GM12865 (cell line): ENCODE measurements around the gene CCNJL.

ENCODE experiments used
- DNase-seq: peaks from one replicate; pipeline ENCODE4 v3.0.0; 2010; ENCODE audit warnings: low read depth
- H3K4me3 ChIP-seq: 2 replicates; pipeline ENCODE4 v1.5.1; 2011; ENCODE audit warnings: mild to moderate bottlenecking, low read depth, low read length, control low read depth
- TF ChIP-seq, protein P1 (sequence below): IDR thresholded peaks from 2 replicates; pipeline ENCODE4 v1.5.1; 2011; ENCODE audit warnings: low read length, control low read depth, low read depth, inconsistent platforms; ENCODE audit not compliant: insufficient read depth; ENCODE audit errors: missing control alignments

Gene CCNJL, protein sequence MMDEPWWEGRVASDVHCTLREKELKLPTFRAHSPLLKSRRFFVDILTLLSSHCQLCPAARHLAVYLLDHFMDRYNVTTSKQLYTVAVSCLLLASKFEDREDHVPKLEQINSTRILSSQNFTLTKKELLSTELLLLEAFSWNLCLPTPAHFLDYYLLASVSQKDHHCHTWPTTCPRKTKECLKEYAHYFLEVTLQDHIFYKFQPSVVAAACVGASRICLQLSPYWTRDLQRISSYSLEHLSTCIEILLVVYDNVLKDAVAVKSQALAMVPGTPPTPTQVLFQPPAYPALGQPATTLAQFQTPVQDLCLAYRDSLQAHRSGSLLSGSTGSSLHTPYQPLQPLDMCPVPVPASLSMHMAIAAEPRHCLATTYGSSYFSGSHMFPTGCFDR

DNA sequence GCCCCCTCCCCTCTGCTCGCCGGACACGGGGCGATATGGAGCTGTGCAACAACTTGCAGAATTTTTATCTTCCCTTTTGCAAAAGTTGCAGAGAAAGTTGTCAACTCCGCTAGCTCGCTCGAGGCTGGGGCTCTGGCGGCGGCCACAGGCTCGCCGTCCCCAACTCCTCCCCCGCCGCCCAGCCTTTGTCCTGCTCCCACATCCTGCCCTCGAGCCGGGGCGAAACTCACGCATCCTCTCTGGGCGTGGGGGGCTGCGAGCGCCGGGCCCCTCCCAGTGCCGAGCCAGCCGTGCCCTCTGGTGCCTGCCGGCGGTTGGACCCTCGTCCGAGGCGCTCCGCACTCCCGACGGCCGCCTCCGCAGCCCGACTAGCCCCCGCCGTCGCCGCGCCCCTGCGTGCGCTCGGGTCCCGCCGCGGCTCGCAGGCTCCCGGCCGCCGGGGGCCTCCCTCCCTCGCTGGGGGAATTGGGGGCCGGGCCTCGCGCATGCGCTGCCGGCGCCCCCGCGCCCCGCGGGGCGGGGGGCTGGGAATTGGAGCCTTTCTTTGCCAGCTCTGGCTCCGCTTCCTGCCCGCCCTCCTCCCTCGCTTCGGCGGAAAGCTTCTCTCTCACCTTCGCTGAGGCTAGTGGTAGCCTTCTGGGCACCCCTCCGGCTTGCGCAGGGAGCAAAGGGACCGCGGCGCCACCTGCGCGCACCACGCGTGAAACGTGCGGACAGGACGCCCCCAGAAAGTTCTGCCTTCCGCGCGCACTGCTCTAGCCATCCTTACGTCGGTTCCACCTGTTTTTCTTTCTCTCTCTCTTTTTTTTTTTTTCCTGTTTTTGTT lies at the start of gene CCNJL:
Gene CCNJL (minus strand): TSS at position 431 of the 826 bp plus-strand sequence. CDS start 641 bp downstream, outside the sequence.
- peak; percentile 51 for DNase-seq
- H3K4me3 ChIP-seq: peak within 1 kb of the TSS; percentile 57
- TF ChIP-seq, protein P1, sequence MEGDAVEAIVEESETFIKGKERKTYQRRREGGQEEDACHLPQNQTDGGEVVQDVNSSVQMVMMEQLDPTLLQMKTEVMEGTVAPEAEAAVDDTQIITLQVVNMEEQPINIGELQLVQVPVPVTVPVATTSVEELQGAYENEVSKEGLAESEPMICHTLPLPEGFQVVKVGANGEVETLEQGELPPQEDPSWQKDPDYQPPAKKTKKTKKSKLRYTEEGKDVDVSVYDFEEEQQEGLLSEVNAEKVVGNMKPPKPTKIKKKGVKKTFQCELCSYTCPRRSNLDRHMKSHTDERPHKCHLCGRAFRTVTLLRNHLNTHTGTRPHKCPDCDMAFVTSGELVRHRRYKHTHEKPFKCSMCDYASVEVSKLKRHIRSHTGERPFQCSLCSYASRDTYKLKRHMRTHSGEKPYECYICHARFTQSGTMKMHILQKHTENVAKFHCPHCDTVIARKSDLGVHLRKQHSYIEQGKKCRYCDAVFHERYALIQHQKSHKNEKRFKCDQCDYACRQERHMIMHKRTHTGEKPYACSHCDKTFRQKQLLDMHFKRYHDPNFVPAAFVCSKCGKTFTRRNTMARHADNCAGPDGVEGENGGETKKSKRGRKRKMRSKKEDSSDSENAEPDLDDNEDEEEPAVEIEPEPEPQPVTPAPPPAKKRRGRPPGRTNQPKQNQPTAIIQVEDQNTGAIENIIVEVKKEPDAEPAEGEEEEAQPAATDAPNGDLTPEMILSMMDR: no peak

DNA sequence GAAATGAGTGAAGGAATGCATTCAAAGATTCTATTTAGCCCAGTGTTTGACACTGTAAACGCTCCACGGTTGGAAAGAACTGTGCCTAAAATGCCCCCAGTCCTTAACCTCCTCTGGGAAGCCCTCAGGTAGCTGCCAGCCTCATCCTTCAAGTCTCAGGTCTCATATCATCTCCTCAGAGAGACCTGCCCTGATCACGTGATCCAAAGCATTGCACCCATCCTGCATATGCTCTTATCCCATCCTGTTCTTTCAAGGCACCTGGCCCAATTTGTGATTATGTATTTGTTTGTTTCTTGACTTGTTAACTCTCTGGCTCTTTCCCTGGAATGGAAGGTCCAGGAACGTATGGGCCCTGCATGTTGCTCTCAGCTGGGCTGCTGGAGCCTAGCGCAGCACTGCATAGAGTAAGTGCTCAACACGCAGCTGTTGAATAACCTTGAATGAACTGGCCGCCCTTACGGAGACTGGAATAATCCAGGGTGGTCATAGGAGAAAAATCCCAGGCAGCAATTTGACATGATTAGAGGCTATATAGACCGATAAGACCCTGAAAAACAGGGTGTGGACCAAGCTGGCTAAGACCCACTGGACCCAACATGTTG lies 49.4 kb upstream of the CCNJL start:
- H3K4me3 ChIP-seq: no peak overlapping the region
- TF ChIP-seq, protein P1: no peak
- no peak for DNase-seq

DNA sequence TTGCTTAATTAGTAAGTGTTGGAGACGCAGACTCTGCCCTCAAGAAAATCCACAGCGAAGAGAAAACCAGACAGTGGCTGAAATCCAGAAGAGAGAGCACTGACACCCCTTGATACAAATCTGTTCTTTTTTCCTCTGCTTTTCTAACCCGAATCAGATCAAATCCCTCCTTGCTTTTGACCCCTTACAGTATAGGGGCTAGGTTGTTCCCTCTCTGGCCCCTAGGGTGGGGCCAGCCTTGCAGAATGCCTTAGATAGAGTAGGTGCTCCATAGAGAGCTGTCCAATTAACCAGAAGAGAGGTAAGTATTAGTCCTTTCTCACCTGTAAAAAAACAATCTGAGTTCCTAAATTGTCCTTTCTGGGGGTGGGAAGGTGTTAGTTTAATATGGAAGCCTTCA lies 47.9 kb upstream of the CCNJL start:
- DNase-seq: no peak
- TF ChIP-seq, protein P1: no peak
- H3K4me3 ChIP-seq: no peak overlapping the region

DNA sequence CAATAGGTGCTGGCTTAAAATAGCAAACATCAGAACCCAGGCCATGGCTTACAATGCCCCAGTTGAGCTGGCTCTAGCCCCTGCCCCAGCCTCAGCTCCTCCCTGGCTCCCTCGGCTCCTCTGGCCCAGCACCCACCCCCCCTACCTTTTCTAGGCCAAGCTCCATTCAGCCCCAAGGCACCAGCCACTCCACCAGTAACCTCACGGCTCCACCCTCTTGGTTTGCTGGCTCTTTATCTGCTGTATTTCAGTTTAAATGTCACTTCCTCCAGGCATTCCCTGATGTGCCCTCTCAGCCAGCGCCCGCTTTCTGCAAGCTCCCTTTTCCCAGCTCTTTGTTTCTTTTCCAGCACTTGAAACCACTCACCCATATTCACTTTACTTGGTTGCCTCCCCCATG lies 47.5 kb upstream of the CCNJL start:
- no peak for DNase-seq
- no peak overlapping the region for H3K4me3 ChIP-seq
- TF ChIP-seq, protein P1: no peak

DNA sequence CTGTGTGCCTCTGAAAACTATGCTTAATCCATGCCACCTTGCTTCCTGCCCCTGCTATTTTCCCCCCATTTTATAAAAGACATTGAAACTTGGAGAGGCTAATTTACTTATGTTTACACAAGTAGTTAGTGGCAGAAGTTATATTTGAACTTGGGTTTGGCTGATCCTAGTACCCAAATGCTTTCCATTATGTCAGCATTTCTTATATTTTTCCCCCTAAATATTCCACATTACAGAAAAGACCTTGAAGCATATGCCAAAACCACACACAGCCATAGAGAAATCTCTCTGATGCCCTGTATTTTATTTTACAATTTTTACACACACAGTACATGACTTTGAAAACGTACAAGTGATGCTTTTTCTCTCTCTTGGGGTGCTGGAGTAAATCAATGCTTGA lies 46.9 kb upstream of the CCNJL start:
- TF ChIP-seq, protein P1: no peak
- H3K4me3 ChIP-seq: no peak overlapping the region
- no peak for DNase-seq

DNA sequence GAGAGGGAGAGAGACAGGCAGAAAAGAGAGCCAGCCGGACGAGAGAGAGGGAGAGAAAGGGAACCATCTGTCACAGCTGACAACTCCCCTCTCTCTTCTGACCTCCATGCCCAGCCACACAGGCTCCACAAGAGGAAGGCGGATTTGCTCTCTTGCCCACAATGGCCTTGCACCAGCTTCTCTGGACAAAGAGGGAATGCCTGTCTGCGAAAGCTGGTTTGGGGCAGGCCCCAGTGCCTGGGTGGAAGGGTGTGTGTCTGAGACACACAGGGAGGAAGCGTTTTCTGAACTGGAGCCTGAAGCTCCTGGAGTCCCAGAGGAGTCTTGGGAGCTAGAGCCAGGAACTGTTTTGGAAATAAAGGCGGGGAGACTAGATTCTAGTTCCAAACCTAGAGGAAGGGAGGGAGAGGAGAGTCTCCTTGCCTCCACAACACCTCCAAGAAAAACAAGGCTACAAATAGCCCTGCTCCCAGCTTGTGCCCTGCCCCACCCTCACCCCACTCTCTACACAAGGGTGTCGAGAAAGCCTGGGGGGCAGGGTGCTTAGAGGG lies 45.6 kb upstream of the CCNJL start:
- TF ChIP-seq, protein P1: no peak
- H3K4me3 ChIP-seq: no peak overlapping the region
- no peak for DNase-seq
